Endothelial cell of umbilical vein (primary cell): ENCODE measurements around the gene LDAF1.

Experiments
- EZH2 ChIP-seq: IDR thresholded peaks from 2 replicates; pipeline ENCODE4 v1.6.1; 2012; ENCODE audit warnings: borderline replicate concordance, low read depth, mild to moderate bottlenecking, moderate library complexity, low read length, inconsistent platforms; ENCODE audit not compliant: severe bottlenecking
- FOS ChIP-seq: IDR thresholded peaks from 2 replicates; pipeline ENCODE4 v1.6.1; 2011; ENCODE audit warnings: mild to moderate bottlenecking, low read length, moderate library complexity, borderline replicate concordance; ENCODE audit not compliant: insufficient read depth
- GATA2 ChIP-seq: IDR thresholded peaks from 2 replicates; pipeline ENCODE4 v1.7.0; 2011; ENCODE audit warnings: low read depth, mild to moderate bottlenecking, moderate library complexity, mixed read lengths, low read length; ENCODE audit not compliant: insufficient read length, insufficient read depth
- POLR2A ChIP-seq: IDR thresholded peaks from 2 replicates; pipeline ENCODE4 v1.6.1; 2012; ENCODE audit warnings: low read depth, mild to moderate bottlenecking, control low read depth, low read length
- POLR2AphosphoS5 ChIP-seq: IDR thresholded peaks from 2 replicates; pipeline ENCODE4 v1.6.1; 2012; ENCODE audit warnings: low read depth, mild to moderate bottlenecking, control low read depth, low read length, moderate library complexity; ENCODE audit not compliant: insufficient read depth
- TF ChIP-seq, protein P1 (sequence below), 2 donors: IDR thresholded peaks; 1 replicate in 1 of 2; 2 replicates in 1 of 2; pipeline ENCODE4 v1.5.1; 2011; ENCODE audit warnings: low read length in 2 of 2, mild to moderate bottlenecking in 2 of 2, moderate library complexity in 2 of 2, control low read depth in 1 of 2, inconsistent platforms in 1 of 2, low read depth in 1 of 2; ENCODE audit not compliant: insufficient read depth in 1 of 2; ENCODE audit errors: extremely low read depth in 1 of 2
- TF ChIP-seq, protein P2 (sequence below): IDR thresholded peaks from 2 replicates; pipeline ENCODE4 v1.6.1; 2011; ENCODE audit not compliant: insufficient read depth, insufficient read length

- TF ChIP-seq POLR2AphosphoS5 (no peak), EZH2 (no peak), POLR2A (no peak), FOS (no peak), GATA2 (no peak)
- TF ChIP-seq, protein P1, sequence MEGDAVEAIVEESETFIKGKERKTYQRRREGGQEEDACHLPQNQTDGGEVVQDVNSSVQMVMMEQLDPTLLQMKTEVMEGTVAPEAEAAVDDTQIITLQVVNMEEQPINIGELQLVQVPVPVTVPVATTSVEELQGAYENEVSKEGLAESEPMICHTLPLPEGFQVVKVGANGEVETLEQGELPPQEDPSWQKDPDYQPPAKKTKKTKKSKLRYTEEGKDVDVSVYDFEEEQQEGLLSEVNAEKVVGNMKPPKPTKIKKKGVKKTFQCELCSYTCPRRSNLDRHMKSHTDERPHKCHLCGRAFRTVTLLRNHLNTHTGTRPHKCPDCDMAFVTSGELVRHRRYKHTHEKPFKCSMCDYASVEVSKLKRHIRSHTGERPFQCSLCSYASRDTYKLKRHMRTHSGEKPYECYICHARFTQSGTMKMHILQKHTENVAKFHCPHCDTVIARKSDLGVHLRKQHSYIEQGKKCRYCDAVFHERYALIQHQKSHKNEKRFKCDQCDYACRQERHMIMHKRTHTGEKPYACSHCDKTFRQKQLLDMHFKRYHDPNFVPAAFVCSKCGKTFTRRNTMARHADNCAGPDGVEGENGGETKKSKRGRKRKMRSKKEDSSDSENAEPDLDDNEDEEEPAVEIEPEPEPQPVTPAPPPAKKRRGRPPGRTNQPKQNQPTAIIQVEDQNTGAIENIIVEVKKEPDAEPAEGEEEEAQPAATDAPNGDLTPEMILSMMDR (IDR thresholded peaks at IDR 0.05; ENCODE audit: extremely low read depth in 1 of 2, insufficient read depth in 1 of 2, low read depth in 1 of 2, low read length in 2 of 2): no peak
- TF ChIP-seq, protein P2, sequence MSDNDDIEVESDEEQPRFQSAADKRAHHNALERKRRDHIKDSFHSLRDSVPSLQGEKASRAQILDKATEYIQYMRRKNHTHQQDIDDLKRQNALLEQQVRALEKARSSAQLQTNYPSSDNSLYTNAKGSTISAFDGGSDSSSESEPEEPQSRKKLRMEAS: no peak
These were observed 39.1 kb downstream of the LDAF1 start for GRCh38 chr16:21197621-21198020.
